NCI-H2171 treated with DMSO at 0.1 percent for 48 hours (cell line): ENCODE data around the gene EIF2AK2.
A peak's percentile ranks its signal among the peaks of the same experiment; 100 is the strongest.

Experiments used
- DNase-seq: peaks from one replicate; lab custom pipeline; 2025; lab: John Stamatoyannopoulos, UW

Gene EIF2AK2

GRCh38 chr2:37168217-37168981, 11.6 kb upstream of the EIF2AK2 start:
- DNase-seq, result peak; percentile 48

- no peak for DNase-seq
Observed at GRCh38 chr2:37167636-37168180, 10.9 kb upstream of the EIF2AK2 start.

- no peak for DNase-seq
Observed at GRCh38 chr2:37164757-37165156, 8.0 kb upstream of the EIF2AK2 start.

GRCh38 chr2:37156071-37156856, 516 bp downstream of the EIF2AK2 start:
- peak; percentile 47 for DNase-seq

- DNase-seq, result no peak
Observed at GRCh38 chr2:37154785-37155184, 2.0 kb downstream of the EIF2AK2 start.

GRCh38 chr2:37153224-37153623, 3.6 kb downstream of the EIF2AK2 start:
- no peak for DNase-seq

- no peak for DNase-seq
Observed at GRCh38 chr2:37149626-37150322, 7.0 kb downstream of the EIF2AK2 start.

GRCh38 chr2:37148325-37148724, 8.5 kb downstream of the EIF2AK2 start:
- DNase-seq, result no peak

- no peak for DNase-seq
Observed at GRCh38 chr2:37146062-37146461, 10.7 kb downstream of the EIF2AK2 start.

- no peak for DNase-seq
Observed at GRCh38 chr2:37143974-37144373, 12.8 kb downstream of the EIF2AK2 start.

GRCh38 chr2:37142546-37142945, 14.2 kb downstream of the EIF2AK2 start:
- no peak for DNase-seq

GRCh38 chr2:37132914-37133313, 23.9 kb downstream of the EIF2AK2 start:
- DNase-seq, result no peak

- no peak for DNase-seq
Observed at GRCh38 chr2:37125416-37125815, 31.4 kb downstream of the EIF2AK2 start.

GRCh38 chr2:37119157-37119556, 37.6 kb downstream of the EIF2AK2 start:
- no peak for DNase-seq

GRCh38 chr2:37117566-37117965, 39.2 kb downstream of the EIF2AK2 start:
- DNase-seq, result no peak

- no peak for DNase-seq
Observed at GRCh38 chr2:37111958-37112357, 44.8 kb downstream of the EIF2AK2 start.

GRCh38 chr2:37110306-37111212, 46.2 kb downstream of the EIF2AK2 start:
- DNase-seq, result no peak

- DNase-seq, result no peak
Observed at GRCh38 chr2:37109523-37109922, 47.3 kb downstream of the EIF2AK2 start.

GRCh38 chr2:37105150-37105549, 51.6 kb downstream of the EIF2AK2 start:
- no peak for DNase-seq

- DNase-seq, result no peak
Observed at GRCh38 chr2:37104178-37104577, 52.6 kb downstream of the EIF2AK2 start.

- no peak for DNase-seq
Observed at GRCh38 chr2:37102588-37102987, 54.2 kb downstream of the EIF2AK2 start.
